HepG2 (cell line): ENCODE data around the gene TSSK3. TPM values are rescaled to one million over a fixed set of nuclear protein-coding genes. Genes with fewer than 3 reads are reported as not detected.

Experiments used
- CENPX ChIP-seq: sonication (generic); formaldehyde crosslinking; IDR thresholded peaks from 2 replicates; pipeline ENCODE4 v1.9.0; 2021; ENCODE audit warnings: mild to moderate bottlenecking, missing genetic modification reagents, moderate library complexity
- ELF3 ChIP-seq: IDR thresholded peaks from 2 replicates; pipeline ENCODE4 v1.6.1; 2016; ENCODE audit warnings: missing genetic modification reagents, missing compliant biosample characterization
- FOXO1 ChIP-seq: sonication (generic); formaldehyde crosslinking; IDR thresholded peaks from 2 replicates; pipeline ENCODE4 v1.4.0; 2020; ENCODE audit warnings: missing genetic modification reagents
- GFI1 ChIP-seq: sonication (generic); formaldehyde crosslinking; IDR thresholded peaks from 2 replicates; pipeline ENCODE4 v1.5.0; 2020; ENCODE audit warnings: missing genetic modification reagents, mild to moderate bottlenecking, borderline replicate concordance
- HNRNPLL ChIP-seq: fragments of 200-400 bp; formaldehyde crosslinking; IDR thresholded peaks from 2 replicates; pipeline ENCODE4 v1.6.1; 2017; ENCODE audit warnings: mild to moderate bottlenecking, low read depth, low read length; ENCODE audit not compliant: poor library complexity, severe bottlenecking
- NCOA1 ChIP-seq: sonication (generic); formaldehyde crosslinking; IDR thresholded peaks from 2 replicates; pipeline ENCODE4 v1.9.0; 2021; ENCODE audit warnings: missing genetic modification reagents
- SALL1 ChIP-seq: sonication (generic); formaldehyde crosslinking; IDR thresholded peaks from 2 replicates; pipeline ENCODE4 v1.8.0; 2022; ENCODE audit warnings: mild to moderate bottlenecking, missing genetic modification reagents
- SCMH1 ChIP-seq: sonication (generic); formaldehyde crosslinking; IDR thresholded peaks from 2 replicates; pipeline ENCODE4 v1.9.0; 2021; ENCODE audit warnings: missing genetic modification reagents, mild to moderate bottlenecking, borderline replicate concordance
- SUZ12 ChIP-seq: fragments of 150-350 bp; IDR thresholded peaks from 2 replicates; pipeline ENCODE4 v1.6.1; 2014; ENCODE audit warnings: low read depth, low read length
- ZMAT3 ChIP-seq: sonication (generic); formaldehyde crosslinking; conservative IDR thresholded peaks from 2 replicates; pipeline ENCODE4 v1.7.0; 2021; ENCODE audit warnings: missing genetic modification reagents
- ZNF224 ChIP-seq: sonication (generic); formaldehyde crosslinking; IDR thresholded peaks from 2 replicates; pipeline ENCODE4 v1.5.0; 2020; ENCODE audit warnings: mild to moderate bottlenecking, missing genetic modification reagents
- ZNF337 ChIP-seq: sonication (generic); formaldehyde crosslinking; IDR thresholded peaks from 2 replicates; pipeline ENCODE4 v1.5.1; 2020; ENCODE audit warnings: missing genetic modification reagents, low read depth, mild to moderate bottlenecking, borderline replicate concordance
- ZNF343 ChIP-seq: sonication (generic); formaldehyde crosslinking; IDR thresholded peaks from 2 replicates; pipeline ENCODE4 v1.4.0; 2020; ENCODE audit warnings: mild to moderate bottlenecking, missing genetic modification reagents
- ZNF614 ChIP-seq: IDR thresholded peaks from 2 replicates; pipeline ENCODE4 v1.6.1; 2018; ENCODE audit warnings: missing biosample characterization, missing genetic modification reagents, inconsistent platforms, borderline replicate concordance
- ZNF619 ChIP-seq: sonication (generic); formaldehyde crosslinking; IDR thresholded peaks from 2 replicates; pipeline ENCODE4 v1.4.0; 2020; ENCODE audit warnings: mild to moderate bottlenecking, missing genetic modification reagents
- polyA plus RNA-seq, 8 experiments: library from polyadenylated mRNA; depleted of rRNA in 3 of 8; stranded (reverse) in 7 of 8; unstranded in 1 of 8; fragments of >200 nt; fragmentation: Illumina TruSeq in 4 of 8; extraction: Trizol in 4 of 8; gene quantifications; 2 replicates each; pipeline versions ENCODE4 v1.2.1 to v1.2.3, GENCODE V29; 2011 to 2016; ENCODE audit warnings: low read depth in 4 of 8, missing spikeins in 1 of 8, mixed read lengths in 1 of 8; ENCODE audit not compliant: insufficient read depth in 1 of 8
- total RNA-seq, 5 experiments: library from RNA; depleted of rRNA; stranded (reverse); fragments of >200 nt; fragmentation: Illumina TruSeq; extraction: Trizol; gene quantifications; 2 replicates each; pipeline ENCODE4 v1.2.3, GENCODE V29; 2016; ENCODE audit warnings: low read depth in 1 of 5
- TF ChIP-seq, protein P1 (sequence below): sonication (generic); formaldehyde crosslinking; IDR thresholded peaks from 2 replicates; pipeline ENCODE4 v1.8.1; 2023; ENCODE audit warnings: mild to moderate bottlenecking, moderate library complexity, missing genetic modification reagents
- TF ChIP-seq, protein P2 (sequence below): conservative IDR thresholded peaks from 2 replicates; pipeline ENCODE4 v1.6.1; 2018; ENCODE audit warnings: missing genetic modification reagents
- TF ChIP-seq, protein P3 (sequence below): sonication (generic); formaldehyde crosslinking; IDR thresholded peaks from 2 replicates; pipeline ENCODE4 v1.5.1; 2020; ENCODE audit warnings: missing genetic modification reagents, mild to moderate bottlenecking, borderline replicate concordance
- TF ChIP-seq, protein P4 (sequence below): sonication (generic); formaldehyde crosslinking; IDR thresholded peaks from 2 replicates; pipeline ENCODE4 v1.4.0; 2020; ENCODE audit warnings: mild to moderate bottlenecking, missing genetic modification reagents, borderline replicate concordance
- TF ChIP-seq, protein P5 (sequence below): sonication (generic); formaldehyde crosslinking; IDR thresholded peaks from 2 replicates; pipeline ENCODE4 v1.5.0; 2020; ENCODE audit warnings: missing genetic modification reagents
- TF ChIP-seq, protein P6 (sequence below): sonication (generic); formaldehyde crosslinking; IDR thresholded peaks from 2 replicates; pipeline ENCODE4 v1.8.1; 2023; ENCODE audit warnings: missing genetic modification reagents, mild to moderate bottlenecking, borderline replicate concordance

TSSK3 gene
- total and polyA plus RNA-seq, 2 of the 13 experiments (the other 11 are each of a cell fraction or from before 2014, with no cell fraction given): 1.0 to 1.1 TPM

DNA sequence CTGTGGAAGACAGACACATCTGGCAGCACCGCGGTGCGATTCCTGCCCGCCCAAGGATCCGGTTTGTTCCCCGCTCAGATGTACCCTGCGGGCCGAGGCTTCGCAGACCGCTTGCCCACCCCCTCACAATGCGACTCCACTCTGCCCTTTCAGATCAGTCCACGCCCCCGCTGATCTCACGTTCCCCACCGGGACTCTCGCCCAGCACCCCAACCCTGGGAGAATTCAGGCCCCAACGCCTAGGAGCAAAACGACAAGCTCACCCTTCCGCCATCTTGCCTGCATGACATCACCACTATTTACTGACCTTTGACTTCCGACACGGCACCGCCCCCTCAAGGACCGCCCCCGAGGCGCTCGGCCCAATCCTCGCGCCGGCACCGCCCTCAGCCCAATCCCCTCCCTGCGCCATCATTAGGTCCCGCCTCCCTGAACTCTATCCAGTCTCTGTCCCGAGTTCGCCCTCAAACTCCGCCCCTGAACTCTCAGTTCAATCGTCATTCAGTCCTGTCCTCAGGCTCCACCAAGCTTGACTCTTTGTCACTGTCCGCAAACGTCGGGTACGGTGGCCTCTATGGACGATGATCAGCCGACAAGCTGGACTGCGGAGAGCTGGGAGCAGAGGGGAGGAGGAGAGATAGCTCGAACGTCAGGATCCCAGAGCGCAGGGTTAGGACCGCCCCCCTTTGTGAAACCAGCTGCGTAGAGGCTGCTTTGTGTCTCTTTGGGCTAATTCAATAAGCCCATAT, 32.0 kb downstream of the TSSK3 start, which contains the start of gene BSDC1 (continued):
- TF ChIP-seq ZNF619 (peak; percentile 84; the same call in 1 of the 2 replicates), SALL1 (CRISPR knock-in tag) (peak; percentile 36), CENPX (CRISPR knock-in tag) (no peak), ZNF614 (CRISPR knock-in tag) (peak; percentile 82; the same call in 1 of the 2 replicates), GFI1 (CRISPR knock-in tag) (no peak), ZNF343 (0 out of 2 replicates have a peak, but pooled peaks have one; percentile 18), HNRNPLL (peak; percentile 87), ZMAT3 (no peak; the same call in 1 of the 2 replicates), FOXO1 (CRISPR knock-in tag) (peak; percentile 76; the same call in 1 of the 2 replicates), SCMH1 (CRISPR knock-in tag) (no peak), SUZ12 (no peak), ELF3 (CRISPR knock-in tag) (no peak; the same call in none of the 2 replicates), ZNF224 (CRISPR knock-in tag) (no peak), ZNF337 (CRISPR knock-in tag) (0 out of 2 replicates have a peak, but pooled peaks have one; percentile 53), NCOA1 (CRISPR knock-in tag) (peak; percentile 54; the same call in 1 of the 2 replicates)
- TF ChIP-seq, protein P1, sequence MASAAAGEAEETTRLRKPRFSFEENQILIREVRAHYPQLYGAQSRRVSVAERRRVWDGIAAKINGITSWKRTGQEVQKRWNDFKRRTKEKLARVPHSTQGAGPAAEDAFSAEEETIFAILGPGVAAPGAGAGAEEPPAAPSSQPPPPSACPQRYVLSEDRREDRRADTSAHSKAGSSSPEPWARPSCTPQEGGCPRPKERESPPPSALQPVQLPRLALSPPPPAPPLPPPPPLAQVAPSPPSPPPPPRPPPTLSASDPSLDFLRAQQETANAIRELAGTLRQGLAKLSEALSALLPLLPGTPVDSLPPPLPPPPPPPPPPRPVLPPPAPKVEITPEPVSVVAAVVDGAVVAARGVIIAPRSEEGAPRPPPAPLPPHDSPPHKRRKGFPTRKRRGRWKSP (CRISPR knock-in tag): peak; percentile 74; the same call in 1 of the 2 replicates
- TF ChIP-seq, protein P2, sequence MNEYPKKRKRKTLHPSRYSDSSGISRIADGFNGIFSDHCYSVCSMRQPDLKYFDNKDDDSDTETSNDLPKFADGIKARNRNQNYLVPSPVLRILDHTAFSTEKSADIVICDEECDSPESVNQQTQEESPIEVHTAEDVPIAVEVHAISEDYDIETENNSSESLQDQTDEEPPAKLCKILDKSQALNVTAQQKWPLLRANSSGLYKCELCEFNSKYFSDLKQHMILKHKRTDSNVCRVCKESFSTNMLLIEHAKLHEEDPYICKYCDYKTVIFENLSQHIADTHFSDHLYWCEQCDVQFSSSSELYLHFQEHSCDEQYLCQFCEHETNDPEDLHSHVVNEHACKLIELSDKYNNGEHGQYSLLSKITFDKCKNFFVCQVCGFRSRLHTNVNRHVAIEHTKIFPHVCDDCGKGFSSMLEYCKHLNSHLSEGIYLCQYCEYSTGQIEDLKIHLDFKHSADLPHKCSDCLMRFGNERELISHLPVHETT: 0 out of 2 replicates have a peak, but pooled peaks have one; percentile 48
- TF ChIP-seq, protein P3, sequence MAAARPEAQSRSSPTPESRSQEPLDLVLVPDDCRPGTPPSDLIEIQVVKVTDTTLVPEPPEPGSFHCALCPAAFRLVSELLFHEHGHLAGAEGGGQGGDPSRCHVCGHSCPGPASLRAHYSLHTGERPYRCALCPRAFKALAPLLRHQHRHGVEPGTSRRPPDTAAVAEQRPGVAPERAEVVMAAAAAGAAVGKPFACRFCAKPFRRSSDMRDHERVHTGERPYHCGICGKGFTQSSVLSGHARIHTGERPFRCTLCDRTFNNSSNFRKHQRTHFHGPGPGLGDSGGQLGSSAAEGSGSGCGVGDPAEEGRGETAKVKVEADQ (CRISPR knock-in tag): no peak
- TF ChIP-seq, protein P4, sequence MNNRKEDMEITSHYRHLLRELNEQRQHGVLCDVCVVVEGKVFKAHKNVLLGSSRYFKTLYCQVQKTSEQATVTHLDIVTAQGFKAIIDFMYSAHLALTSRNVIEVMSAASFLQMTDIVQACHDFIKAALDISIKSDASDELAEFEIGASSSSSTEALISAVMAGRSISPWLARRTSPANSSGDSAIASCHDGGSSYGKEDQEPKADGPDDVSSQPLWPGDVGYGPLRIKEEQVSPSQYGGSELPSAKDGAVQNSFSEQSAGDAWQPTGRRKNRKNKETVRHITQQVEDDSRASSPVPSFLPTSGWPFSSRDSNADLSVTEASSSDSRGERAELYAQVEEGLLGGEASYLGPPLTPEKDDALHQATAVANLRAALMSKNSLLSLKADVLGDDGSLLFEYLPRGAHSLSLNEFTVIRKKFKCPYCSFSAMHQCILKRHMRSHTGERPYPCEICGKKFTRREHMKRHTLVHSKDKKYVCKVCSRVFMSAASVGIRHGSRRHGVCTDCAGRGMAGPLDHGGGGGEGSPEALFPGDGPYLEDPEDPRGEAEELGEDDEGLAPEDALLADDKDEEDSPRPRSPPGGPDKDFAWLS (CRISPR knock-in tag): no peak
- TF ChIP-seq, protein P5, sequence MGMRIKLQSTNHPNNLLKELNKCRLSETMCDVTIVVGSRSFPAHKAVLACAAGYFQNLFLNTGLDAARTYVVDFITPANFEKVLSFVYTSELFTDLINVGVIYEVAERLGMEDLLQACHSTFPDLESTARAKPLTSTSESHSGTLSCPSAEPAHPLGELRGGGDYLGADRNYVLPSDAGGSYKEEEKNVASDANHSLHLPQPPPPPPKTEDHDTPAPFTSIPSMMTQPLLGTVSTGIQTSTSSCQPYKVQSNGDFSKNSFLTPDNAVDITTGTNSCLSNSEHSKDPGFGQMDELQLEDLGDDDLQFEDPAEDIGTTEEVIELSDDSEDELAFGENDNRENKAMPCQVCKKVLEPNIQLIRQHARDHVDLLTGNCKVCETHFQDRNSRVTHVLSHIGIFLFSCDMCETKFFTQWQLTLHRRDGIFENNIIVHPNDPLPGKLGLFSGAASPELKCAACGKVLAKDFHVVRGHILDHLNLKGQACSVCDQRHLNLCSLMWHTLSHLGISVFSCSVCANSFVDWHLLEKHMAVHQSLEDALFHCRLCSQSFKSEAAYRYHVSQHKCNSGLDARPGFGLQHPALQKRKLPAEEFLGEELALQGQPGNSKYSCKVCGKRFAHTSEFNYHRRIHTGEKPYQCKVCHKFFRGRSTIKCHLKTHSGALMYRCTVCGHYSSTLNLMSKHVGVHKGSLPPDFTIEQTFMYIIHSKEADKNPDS (CRISPR knock-in tag): peak; percentile 72; the same call in 1 of the 2 replicates
- TF ChIP-seq, protein P6, sequence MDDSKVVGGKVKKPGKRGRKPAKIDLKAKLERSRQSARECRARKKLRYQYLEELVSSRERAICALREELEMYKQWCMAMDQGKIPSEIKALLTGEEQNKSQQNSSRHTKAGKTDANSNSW: no peak; the same call in 1 of the 2 replicates
